SK-N-MC (cell line): ENCODE measurements around the gene PGAM2.

Source experiments
- EZH2 ChIP-seq: fragments of 200-600 bp; sonication (generic); IDR thresholded peaks from one replicate; pipeline ENCODE4 v1.6.1; 2017; ENCODE audit warnings: antibody characterized with exemption
- POLR2AphosphoS5 ChIP-seq: IDR thresholded peaks from 2 replicates; pipeline ENCODE4 v1.6.1; 2012; ENCODE audit warnings: mild to moderate bottlenecking, low read depth, low read length, borderline replicate concordance

GRCh38 chr7:44084701-44085100 is 19.3 kb upstream of the PGAM2 start:
- no peak for TF ChIP-seq EZH2
- TF ChIP-seq POLR2AphosphoS5 = no peak
